NB4 (cell line): Measurements from ENCODE around the gene GRID1.

Experiments
- DNase-seq: peaks from one replicate; pipeline ENCODE4 v3.0.0; 2010; ENCODE audit warnings: low read depth
- H3K4me3 ChIP-seq: one replicate; pipeline ENCODE4 v1.5.1; 2011; ENCODE audit warnings: mild to moderate bottlenecking, low read depth, low read length, moderate library complexity
- MAX ChIP-seq: IDR thresholded peaks from 2 replicates; pipeline ENCODE4 v1.6.1; 2011; ENCODE audit warnings: low read depth, low read length
- MYC ChIP-seq: IDR thresholded peaks from 2 replicates; pipeline ENCODE4 v1.6.1; 2011; ENCODE audit warnings: low read depth, low read length
- POLR2A ChIP-seq: IDR thresholded peaks from 2 replicates; pipeline ENCODE4 v1.6.1; 2011; ENCODE audit warnings: mild to moderate bottlenecking; ENCODE audit not compliant: insufficient read length; ENCODE audit errors: extremely low read depth
- TF ChIP-seq, protein P1 (sequence below): IDR thresholded peaks from one replicate; pipeline ENCODE4 v1.5.1; 2012; ENCODE audit warnings: low read depth, low read length

GRID1 gene

GRCh38 chr10:86329896-86330680 lies 36.5 kb downstream of the GRID1 start:
- no peak for DNase-seq
- H3K4me3 ChIP-seq = no peak overlapping the region

DNA sequence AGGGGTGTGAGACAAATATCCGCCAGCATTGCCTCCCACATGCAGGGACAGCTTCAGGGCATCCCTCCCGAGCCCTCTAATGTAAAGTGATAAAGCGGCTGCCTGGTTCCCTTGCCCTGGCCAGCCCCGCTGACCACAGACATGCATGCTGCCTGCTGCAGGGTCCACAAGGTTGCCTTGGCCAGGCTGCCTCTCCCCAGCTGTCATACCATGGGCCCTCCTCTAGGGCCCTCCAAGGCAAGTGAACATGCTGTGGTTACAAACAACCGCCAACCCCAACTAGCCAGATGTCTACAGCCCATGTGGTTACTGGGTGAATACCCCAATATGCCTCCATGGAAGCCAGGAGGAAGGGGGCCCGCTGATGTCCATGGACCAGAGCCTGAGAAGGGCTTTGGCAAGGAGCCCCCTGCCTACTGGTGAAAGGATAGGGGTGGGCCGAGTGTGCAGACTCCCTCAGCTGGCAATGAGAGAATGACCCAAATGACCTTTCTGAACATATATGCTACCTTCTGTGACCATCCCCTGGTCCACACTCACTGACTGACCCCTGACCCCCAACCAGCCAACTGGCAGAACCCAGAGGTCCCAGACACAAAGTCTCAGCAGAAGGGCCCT lies 37.4 kb downstream of the GRID1 start:
- no peak for DNase-seq
- H3K4me3 ChIP-seq = no peak overlapping the region
- TF ChIP-seq POLR2A (no peak), MYC (no peak), MAX (no peak)
- TF ChIP-seq, protein P1, sequence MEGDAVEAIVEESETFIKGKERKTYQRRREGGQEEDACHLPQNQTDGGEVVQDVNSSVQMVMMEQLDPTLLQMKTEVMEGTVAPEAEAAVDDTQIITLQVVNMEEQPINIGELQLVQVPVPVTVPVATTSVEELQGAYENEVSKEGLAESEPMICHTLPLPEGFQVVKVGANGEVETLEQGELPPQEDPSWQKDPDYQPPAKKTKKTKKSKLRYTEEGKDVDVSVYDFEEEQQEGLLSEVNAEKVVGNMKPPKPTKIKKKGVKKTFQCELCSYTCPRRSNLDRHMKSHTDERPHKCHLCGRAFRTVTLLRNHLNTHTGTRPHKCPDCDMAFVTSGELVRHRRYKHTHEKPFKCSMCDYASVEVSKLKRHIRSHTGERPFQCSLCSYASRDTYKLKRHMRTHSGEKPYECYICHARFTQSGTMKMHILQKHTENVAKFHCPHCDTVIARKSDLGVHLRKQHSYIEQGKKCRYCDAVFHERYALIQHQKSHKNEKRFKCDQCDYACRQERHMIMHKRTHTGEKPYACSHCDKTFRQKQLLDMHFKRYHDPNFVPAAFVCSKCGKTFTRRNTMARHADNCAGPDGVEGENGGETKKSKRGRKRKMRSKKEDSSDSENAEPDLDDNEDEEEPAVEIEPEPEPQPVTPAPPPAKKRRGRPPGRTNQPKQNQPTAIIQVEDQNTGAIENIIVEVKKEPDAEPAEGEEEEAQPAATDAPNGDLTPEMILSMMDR = no peak

More at GRCh38 chr10:86329896-86330680, 36.5 kb downstream of the GRID1 start:
- TF ChIP-seq POLR2A (no peak), MYC (no peak), MAX (no peak)
- TF ChIP-seq, protein P1 = no peak

DNA sequence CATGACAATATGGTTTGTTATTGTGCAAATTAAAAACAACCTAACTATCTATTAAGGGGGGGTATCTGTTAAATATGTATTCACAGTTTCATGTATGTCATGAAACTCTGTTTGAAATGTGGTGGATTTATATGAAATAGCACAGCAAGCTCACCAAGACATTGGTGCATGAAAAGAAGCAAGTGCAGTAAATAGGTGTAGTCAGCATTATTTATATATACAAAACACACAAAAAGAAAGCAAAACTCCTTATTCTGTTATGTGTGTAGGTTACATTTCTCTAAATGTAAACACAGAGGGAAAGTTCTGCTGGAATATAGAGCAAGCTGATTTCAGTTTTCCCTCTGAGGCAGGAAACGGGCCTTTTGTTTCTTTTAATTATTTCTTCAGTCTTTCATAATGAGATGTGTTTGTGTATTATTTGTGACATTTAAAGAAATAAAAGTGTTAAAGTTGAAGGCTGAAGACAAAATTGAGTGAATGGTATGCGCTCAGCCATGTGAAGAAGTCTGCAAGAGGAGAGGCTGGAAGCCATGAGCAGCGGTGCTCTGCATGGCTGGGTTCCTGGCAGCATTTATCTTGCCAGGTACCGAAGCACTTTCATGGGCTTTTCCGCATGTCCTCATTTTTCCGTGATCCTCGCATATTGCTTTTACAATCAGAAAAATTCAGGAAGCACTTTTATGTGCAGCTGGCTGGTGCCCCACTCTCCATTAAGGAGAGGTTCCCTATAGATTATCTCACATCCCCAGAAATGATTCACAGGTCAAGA lies 38.5 kb downstream of the GRID1 start:
- no peak for TF ChIP-seq MAX
- no peak for TF ChIP-seq MYC
- TF ChIP-seq, protein P1 = no peak
- no peak for TF ChIP-seq POLR2A

DNA sequence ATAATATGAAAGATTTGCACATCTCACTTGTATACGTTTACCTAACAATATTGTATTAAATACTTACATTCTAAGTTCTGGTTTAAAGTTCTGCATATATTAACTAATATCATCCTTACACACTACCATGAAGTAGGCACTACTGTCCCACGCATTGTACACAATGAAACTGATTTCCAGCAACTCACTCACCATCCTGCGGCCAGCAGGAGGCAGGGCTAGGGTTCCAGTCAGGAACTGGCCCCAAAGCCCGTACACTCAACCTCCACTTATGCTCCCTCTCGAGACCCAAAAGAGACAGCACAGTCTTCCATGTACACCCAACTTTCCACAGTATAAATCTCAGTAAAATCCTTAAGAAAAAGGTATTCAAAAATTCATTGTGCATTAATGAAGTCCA lies 41.4 kb downstream of the GRID1 start:
- H3K4me3 ChIP-seq = no peak overlapping the region
- DNase-seq = no peak
- TF ChIP-seq MAX (no peak), MYC (no peak), POLR2A (no peak)
- TF ChIP-seq, protein P1 = peak; percentile 30

More for the DNA sequence above, 38.5 kb downstream of the GRID1 start:
- no peak overlapping the region for H3K4me3 ChIP-seq
- DNase-seq = no peak

DNA sequence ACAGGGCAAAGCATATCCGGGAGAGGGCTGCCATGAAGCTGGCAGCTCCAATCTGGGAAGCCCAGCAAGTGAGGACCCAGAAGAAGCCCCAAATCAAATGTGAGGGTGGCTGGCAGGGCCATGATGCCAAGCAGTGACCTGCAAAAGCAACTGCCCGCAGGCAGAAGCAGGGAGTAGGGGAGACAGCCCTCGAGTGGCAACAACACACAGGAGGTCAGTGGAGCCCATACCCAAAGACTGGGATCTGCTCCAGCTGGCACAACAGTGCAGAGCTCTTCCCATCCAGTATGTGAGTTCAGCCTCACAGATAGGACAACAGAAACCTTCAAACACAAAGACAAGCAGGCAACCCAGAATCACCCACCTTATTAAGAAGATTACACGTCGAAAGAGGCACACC lies 45.0 kb downstream of the GRID1 start:
- DNase-seq = no peak
- TF ChIP-seq, protein P1 = no peak
- TF ChIP-seq MAX = no peak
- TF ChIP-seq POLR2A = no peak
- TF ChIP-seq MYC = no peak
- no peak overlapping the region for H3K4me3 ChIP-seq
